IPS-15b (cell line): ENCODE results near the gene RNF148.

Source experiments
- H3K27me3 ChIP-seq: one replicate; pipeline ENCODE4 v1.6.1; 2013; ENCODE audit warnings: low read length; ENCODE audit not compliant: control insufficient read depth, insufficient read depth
- H3K36me3 ChIP-seq: one replicate; pipeline ENCODE4 v1.6.1; 2013; ENCODE audit warnings: low read length; ENCODE audit not compliant: control insufficient read depth, insufficient read depth
- H3K4me1 ChIP-seq: one replicate; pipeline ENCODE4 v1.6.1; 2013; ENCODE audit warnings: mild to moderate bottlenecking, low read length; ENCODE audit not compliant: control insufficient read depth, insufficient read depth
- H3K4me3 ChIP-seq: one replicate; pipeline ENCODE4 v1.5.1; 2013; ENCODE audit warnings: low read depth, low read length
- H3K9ac ChIP-seq: one replicate; pipeline ENCODE4 v1.6.1; 2013; ENCODE audit warnings: low read depth, mild to moderate bottlenecking, low read length
- H3K9me3 ChIP-seq: one replicate; pipeline ENCODE4 v1.6.1; 2013; ENCODE audit warnings: mild to moderate bottlenecking, low read length; ENCODE audit not compliant: control insufficient read depth, insufficient read depth

RNF148 gene

GRCh38 chr7:122673951-122674350 lies 28.8 kb downstream of the RNF148 start:
- Histone ChIP-seq H3K9ac (no peak overlapping the region), H3K27me3 (no peaks in the 10 kb centered on the region), H3K9me3 (no peaks in the 10 kb centered on the region), H3K4me3 (no peak overlapping the region), H3K4me1 (peaks cover 19% of the 10 kb centered on the region), H3K36me3 (no peaks in the 10 kb centered on the region)

GRCh38 chr7:122672536-122672935 lies 30.2 kb downstream of the RNF148 start:
- Histone ChIP-seq H3K9me3 (no peaks in the 10 kb centered on the region), H3K9ac (no peak overlapping the region), H3K27me3 (no peaks in the 10 kb centered on the region), H3K4me1 (peaks cover 9% of the 10 kb centered on the region), H3K36me3 (no peaks in the 10 kb centered on the region), H3K4me3 (no peak overlapping the region)

- Histone ChIP-seq H3K4me3 (no peak overlapping the region), H3K4me1 (no peaks in the 10 kb centered on the region), H3K36me3 (no peaks in the 10 kb centered on the region), H3K27me3 (no peaks in the 10 kb centered on the region), H3K9me3 (no peaks in the 10 kb centered on the region), H3K9ac (no peak overlapping the region)
Measured at GRCh38 chr7:122663733-122664132, 39.0 kb downstream of the RNF148 start.

GRCh38 chr7:122658856-122659255 lies 43.9 kb downstream of the RNF148 start:
- Histone ChIP-seq H3K4me3 (no peak overlapping the region), H3K4me1 (no peaks in the 10 kb centered on the region), H3K9me3 (no peaks in the 10 kb centered on the region), H3K36me3 (no peaks in the 10 kb centered on the region), H3K9ac (no peak overlapping the region), H3K27me3 (no peaks in the 10 kb centered on the region)

- Histone ChIP-seq H3K4me1 (no peaks in the 10 kb centered on the region), H3K4me3 (no peak overlapping the region), H3K9me3 (no peaks in the 10 kb centered on the region), H3K9ac (no peak overlapping the region), H3K27me3 (no peaks in the 10 kb centered on the region), H3K36me3 (no peaks in the 10 kb centered on the region)
Measured at GRCh38 chr7:122653685-122654084, 49.0 kb downstream of the RNF148 start.

- no peaks in the 10 kb centered on the region for H3K4me1 ChIP-seq
- H3K9me3 ChIP-seq = no peaks in the 10 kb centered on the region
- H3K9ac ChIP-seq = no peak overlapping the region
- no peaks in the 10 kb centered on the region for H3K36me3 ChIP-seq
- H3K27me3 ChIP-seq = no peaks in the 10 kb centered on the region
- no peak overlapping the region for H3K4me3 ChIP-seq
Measured at GRCh38 chr7:122652876-122653275, 49.8 kb downstream of the RNF148 start.
